IPS-NIHi11 (cell line): ENCODE data around the gene SOX5.
"Not testable (repeated sequence)": the region's sequence is repeated elsewhere in the genome, so short reads cannot be mapped to it uniquely, and the experiment has no call there.

Experiments
- DNase-seq: peaks from one replicate; pipeline ENCODE4 v3.0.0; 2012; ENCODE audit warnings: mixed read lengths, low spot score

The SOX5 gene

GRCh38 chr12:23906329-23906728 is 43.1 kb downstream of the SOX5 start:
- peak; percentile 19 for DNase-seq

GRCh38 chr12:23899434-23899833 is 50.0 kb downstream of the SOX5 start:
- no peak for DNase-seq

DNA sequence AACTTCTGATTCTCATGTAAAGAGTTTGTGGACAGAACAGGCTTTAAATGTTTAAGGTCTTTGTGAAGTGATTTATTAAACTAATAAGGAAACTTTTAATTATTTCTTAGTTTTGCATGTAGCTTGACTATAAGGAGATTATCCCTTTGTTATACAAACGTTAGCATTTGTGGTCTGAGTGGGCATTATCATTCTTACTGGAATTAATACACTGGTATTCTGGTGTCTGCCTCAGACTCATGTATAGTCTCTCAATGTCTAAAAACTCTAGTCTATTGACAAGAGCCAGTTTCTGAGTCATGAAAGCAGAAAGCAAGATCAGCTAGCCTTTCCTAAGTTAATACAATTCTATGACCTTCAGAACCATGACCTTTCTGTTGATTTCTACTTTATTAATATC is 51.3 kb downstream of the SOX5 start:
- DNase-seq = no peak

GRCh38 chr12:23895792-23896218 is 53.7 kb downstream of the SOX5 start:
- peak; percentile 45 for DNase-seq

DNA sequence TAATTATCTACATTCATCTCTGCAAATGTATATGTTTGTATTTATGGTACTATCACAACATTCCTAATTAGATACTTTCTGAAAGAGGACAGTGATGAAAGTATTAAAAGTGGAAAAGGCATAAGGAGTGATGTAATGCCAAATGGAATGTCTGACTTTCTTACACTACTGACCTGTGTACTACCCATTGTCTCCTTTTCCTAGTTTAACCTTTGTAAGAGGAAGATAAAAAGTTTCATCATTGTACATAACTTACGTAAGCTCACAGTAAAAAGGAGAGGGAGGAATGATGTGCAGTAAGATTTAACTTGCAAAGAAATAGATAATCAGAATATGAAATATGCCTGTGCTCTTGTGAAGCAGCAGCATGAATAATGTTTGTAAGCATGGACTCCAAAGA is 55.9 kb downstream of the SOX5 start:
- DNase-seq = no peak

GRCh38 chr12:23891115-23891514 is 58.4 kb downstream of the SOX5 start:
- DNase-seq = no peak

DNA sequence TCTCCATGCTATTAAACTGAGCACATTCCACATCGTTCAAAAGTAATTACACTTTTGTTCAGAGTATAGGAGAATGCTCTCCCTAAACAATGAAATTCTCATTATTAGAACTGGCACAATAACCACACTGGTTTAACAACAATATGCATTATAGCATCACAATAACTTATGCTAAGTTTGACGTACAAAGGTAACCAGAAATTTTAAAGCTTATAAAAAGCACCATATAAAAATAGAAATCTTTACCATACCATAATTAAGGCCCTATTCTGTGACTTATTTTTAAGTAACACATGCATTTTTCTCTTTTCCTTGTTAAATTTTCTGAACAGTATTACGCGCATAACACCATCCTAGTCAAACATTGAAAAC is 60.4 kb downstream of the SOX5 start:
- no peak for DNase-seq

GRCh38 chr12:23888396-23889068 is 60.9 kb downstream of the SOX5 start:
- no peak for DNase-seq

DNA sequence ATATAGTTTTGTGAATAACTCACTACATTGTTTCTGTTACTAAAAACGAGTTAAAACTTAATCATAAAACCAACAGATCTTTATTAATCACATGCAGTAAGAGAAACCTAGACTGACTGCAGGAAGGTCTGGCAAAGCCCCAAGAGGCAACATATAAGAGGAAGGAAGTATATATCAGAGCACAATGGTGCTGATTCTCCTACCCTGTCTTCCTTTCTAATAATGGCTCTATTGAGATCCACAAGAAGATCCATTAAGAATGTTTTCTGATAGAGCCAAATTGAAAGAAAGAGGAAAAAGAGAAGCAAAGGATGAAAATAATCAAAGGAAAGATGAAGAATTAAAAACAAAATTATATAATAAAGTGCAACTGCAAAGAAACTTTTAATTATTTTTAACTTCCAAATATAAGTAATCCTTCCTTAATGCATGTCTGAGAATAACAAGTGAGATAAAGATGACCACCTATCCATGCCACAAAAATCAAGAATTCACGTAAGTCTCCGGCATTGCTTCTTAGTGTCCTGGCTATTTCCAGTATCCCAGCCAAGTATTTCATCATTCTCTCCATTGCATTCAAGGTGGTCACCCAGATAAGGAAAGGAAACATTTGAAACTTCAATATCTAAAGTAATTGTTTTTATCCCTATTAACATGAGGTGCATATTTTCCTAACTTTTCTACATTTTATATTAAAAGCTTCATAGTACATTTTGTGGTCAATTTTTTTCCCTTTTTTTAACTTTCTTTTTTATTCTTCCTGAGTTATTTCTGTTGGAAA is 62.2 kb downstream of the SOX5 start:
- no peak for DNase-seq

GRCh38 chr12:23885394-23885793 is 64.1 kb downstream of the SOX5 start:
- DNase-seq = no peak

DNA sequence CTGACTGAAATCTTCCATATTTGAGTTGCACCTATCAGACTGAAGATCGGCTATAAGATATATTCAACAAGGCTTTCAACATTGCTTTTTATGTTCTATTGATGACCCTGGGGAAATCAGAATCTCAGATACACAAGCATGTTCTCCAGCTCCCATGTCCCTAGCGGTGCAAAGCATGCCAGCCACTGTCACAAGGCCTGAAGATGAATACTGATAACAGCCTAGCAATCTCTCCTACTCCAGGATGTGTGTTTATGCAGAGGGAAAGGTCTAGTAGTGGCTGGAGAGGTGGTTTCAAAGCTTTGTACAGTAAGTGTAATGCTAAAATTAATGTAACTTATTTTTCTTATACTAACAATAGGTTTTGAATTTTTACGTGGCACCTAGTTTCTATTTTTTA is 64.6 kb downstream of the SOX5 start:
- DNase-seq = no peak

- no peak for DNase-seq
Observed at GRCh38 chr12:23880988-23881387, 68.5 kb downstream of the SOX5 start.

DNA sequence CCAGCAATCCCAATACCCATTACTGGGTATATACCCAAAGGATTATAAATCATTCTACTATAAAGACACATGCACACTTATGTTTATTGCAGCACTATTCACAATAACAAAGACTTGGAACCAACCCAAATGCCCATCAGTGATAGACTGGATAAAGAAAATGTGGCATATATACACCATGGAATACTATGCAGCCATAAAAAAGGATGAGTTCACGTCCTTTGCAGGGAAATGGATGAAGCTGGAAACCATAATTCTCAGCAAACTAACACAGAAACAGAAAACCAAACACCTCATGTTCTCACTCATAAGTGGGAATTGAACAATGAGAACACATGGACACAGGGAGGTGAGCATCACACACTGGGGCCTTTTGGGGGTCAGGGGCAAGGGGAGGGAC is 72.9 kb downstream of the SOX5 start:
- not testable (repeated sequence) for DNase-seq

DNA sequence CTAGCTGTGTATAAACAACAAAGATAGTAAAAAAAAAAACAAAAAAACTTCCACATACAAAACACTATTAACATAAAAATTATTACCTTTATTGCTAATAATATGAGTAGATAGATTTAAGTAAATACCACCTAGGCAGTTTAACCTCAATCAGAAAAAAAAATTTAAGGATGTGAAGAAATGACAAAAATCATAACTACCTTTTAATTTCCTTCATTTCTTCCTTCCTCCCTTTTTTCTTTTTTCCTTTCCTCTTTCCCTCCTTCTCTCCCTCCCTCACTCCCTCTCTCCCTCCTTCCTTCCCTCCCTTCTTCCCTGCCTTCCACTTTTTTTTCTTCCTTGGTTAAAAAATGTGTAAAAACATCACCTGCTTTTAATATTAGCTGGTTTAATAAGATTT is 81.7 kb downstream of the SOX5 start:
- no peak for DNase-seq

- DNase-seq = no peak
Observed at GRCh38 chr12:23862701-23863100, 86.8 kb downstream of the SOX5 start.

DNA sequence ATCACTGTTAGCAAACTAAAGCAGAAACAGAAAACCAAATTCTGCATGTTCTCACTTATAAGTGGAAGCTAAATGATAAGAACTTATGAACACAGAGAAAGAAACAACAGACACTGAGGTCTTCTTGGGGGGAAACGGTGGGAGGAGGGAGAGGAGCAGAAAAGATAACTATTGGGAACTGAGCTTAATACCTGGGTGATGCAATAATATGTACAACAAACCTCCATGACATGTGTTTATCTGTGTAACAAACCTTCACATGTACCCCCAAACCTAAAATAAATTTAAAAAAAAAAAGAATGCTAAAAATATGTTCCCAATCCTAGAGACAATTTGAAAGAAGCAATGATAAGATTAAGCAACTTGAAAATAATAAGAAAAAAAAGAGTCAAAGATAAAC is 89.5 kb downstream of the SOX5 start:
- no peak for DNase-seq

- no peak for DNase-seq
Observed at GRCh38 chr12:23857178-23857577, 92.3 kb downstream of the SOX5 start.

DNA sequence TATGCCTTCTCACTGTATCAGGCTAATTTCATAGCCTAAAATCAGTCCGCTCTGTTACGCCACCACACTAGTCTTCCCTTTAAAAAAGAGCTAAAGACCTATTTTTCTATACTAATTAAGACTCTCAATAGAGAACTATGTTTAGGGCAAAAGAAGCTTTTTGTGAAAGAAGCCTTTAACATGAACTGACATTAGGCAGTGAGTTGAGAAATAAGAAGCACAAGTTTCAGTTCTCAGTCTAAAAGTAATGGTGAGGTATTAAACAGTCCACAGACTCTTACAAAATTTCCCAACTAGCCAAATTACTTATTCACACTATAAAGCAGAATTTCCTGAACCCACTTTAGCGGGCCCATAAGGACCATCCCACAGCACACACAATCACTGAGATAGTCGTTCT is 93.7 kb downstream of the SOX5 start:
- DNase-seq = no peak

DNA sequence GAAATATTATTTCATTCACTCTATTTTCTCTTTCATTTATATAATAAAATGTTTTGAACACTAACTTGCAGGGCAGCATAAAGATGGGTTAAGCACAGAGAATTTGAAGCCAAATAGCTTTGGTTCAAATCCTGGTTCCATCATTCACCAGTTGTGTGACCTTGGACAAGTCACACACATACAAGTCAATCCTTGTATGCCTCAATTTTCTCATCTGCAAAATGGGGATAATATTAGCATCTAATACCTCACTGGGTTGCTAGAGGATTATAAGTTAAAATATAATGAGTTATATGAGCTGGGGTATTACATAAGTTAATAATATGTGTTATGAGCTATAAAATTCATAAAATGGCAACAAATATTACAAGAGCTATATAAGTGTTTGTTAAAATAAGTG is 94.9 kb downstream of the SOX5 start:
- DNase-seq = no peak

GRCh38 chr12:23853640-23854039 is 95.8 kb downstream of the SOX5 start:
- DNase-seq = no peak

- DNase-seq = no peak
Observed at GRCh38 chr12:23851602-23852001, 97.9 kb downstream of the SOX5 start.

DNA sequence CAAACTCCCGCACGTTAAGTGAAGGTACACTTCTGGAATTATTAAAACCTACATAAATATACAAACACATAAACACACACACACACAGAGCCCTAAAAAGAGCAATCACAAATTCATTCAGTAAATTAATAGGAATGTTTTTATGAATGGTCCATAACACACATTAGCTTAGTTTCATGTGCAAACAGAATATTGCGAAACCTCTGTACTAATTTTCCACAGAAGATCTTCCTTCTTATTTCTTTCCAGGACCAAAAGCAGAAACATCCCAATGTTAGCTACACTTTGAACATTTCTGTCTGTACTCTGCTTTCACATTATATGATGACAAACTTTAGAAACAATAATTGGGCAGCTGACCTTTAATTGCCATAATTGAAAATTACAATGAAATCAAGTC is 101.6 kb downstream of the SOX5 start:
- no peak for DNase-seq

DNA sequence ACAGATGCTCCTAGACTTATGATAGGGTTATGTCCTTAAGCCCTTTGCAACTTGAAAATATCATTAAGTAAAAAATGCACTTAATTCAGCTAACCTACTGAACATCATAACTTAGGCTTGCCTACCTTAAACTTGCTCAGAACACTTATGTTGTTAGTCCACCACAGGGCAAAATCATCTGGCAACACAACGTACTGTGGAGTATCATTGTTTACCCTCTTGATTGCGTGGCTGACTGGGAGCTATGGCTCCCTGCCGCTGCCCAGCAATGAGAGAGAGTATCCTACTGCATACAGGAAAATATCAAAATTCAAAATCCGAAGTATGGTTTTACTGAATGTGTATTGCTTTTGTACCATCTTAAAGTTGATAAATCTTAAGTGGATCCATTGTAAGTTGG is 105.5 kb downstream of the SOX5 start:
- DNase-seq = no peak

- no peak for DNase-seq
Observed at GRCh38 chr12:23834076-23834475, 115.4 kb downstream of the SOX5 start.
